ENCODE data around the gene HSPG2. TPM values are rescaled to one million over a fixed set of nuclear protein-coding genes. Genes with fewer than 3 reads are reported as not detected.

HSPG2 gene
- total and polyA plus RNA-seq, 2 of the 13 experiments (the other 11 are each of a cell fraction or from before 2014, with no cell fraction given): 9.1 to 13.1 TPM

DNA sequence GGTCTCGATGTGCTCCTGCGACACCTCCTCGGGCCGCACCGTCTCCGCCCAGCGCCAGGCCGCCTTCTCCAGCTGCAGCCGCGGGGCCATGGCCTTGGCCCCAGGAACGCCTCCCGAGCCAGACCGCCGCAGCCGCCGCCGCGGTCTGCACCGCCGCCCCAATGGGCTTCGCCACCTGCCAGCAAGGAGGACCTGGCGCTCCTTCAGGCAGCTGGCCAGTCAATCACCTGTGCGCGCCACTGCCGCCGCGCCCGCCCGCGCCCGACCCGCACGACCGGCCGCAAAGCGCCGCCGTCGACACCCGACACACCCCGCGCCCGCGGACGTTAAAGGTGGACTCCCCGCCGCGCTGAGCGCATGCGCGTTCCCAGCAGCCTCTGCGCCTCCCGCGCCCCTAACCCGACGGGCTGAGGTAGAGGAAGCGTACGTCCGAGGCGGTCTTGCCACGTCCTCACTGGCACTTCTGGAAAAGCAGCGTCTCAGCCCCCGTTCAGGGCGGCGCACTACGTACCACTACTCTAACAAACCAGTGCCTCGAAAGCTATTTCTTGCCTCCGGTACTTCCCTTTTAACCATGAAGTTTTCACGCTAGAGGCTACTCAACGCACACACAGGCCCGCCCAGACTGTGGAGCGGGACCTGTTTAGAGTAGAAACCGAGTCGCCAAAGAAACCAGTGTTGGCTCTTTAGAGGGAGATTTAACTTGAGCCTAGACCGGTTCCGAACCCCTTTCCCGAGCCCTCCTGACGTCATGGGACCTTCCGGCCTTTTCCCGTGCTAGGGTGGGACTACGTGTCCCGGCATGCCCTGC lies 154.0 kb downstream of the HSPG2 start, which contains the start of gene USP48 (continued):
- TF ChIP-seq ZNF562 (CRISPR knock-in tag; IDR thresholded peaks at IDR 0.05; ENCODE audit: borderline replicate concordance) (no peak), FOSL2 (CRISPR knock-in tag; IDR thresholded peaks at IDR 0.05) (no peak; the same call in 1 of the 2 replicates), MED13 (CRISPR knock-in tag; IDR thresholded peaks at IDR 0.05) (peak; percentile 35), CBX1 (IDR thresholded peaks at IDR 0.05; ENCODE audit: low read depth) (peak; percentile 20), NFE2L1 (CRISPR knock-in tag; IDR thresholded peaks at IDR 0.05; ENCODE audit: borderline replicate concordance) (no peak), ZNF724P (CRISPR knock-in tag; IDR thresholded peaks at IDR 0.05; ENCODE audit: borderline replicate concordance) (peak; percentile 45; the same call in 1 of the 2 replicates), HIVEP1 (CRISPR knock-in tag; IDR thresholded peaks at IDR 0.05) (peak; percentile 67; the same call in 1 of the 2 replicates), EHMT2 (IDR thresholded peaks at IDR 0.05; ENCODE audit: borderline replicate concordance, low read depth, low read length) (no peak), ONECUT2 (CRISPR knock-in tag; IDR thresholded peaks at IDR 0.05) (peak; percentile 11; the same call in 1 of the 2 replicates), ZMYM4 (CRISPR knock-in tag; IDR thresholded peaks at IDR 0.05) (no peak; the same call in none of the 2 replicates), ATRX (CRISPR knock-in tag; IDR thresholded peaks at IDR 0.05; ENCODE audit: borderline replicate concordance) (no peak; the same call in 1 of the 2 replicates), ZFP90 (CRISPR knock-in tag; IDR thresholded peaks at IDR 0.05; ENCODE audit: borderline replicate concordance) (peak; percentile 14; the same call in 1 of the 2 replicates), ZNF720 (CRISPR knock-in tag; IDR thresholded peaks at IDR 0.05) (no peak), MTF1 (CRISPR knock-in tag; IDR thresholded peaks at IDR 0.05) (0 out of 2 replicates have a peak, but pooled peaks have one; percentile 8)
- TF ChIP-seq, protein P1, sequence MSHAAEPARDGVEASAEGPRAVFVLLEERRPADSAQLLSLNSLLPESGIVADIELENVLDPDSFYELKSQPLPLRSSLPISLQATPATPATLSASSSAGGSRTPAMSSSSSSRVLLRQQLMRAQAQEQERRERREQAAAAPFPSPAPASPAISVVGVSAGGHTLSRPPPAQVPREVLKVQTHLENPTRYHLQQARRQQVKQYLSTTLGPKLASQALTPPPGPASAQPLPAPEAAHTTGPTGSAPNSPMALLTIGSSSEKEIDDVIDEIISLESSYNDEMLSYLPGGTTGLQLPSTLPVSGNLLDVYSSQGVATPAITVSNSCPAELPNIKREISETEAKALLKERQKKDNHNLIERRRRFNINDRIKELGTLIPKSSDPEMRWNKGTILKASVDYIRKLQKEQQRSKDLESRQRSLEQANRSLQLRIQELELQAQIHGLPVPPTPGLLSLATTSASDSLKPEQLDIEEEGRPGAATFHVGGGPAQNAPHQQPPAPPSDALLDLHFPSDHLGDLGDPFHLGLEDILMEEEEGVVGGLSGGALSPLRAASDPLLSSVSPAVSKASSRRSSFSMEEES (CRISPR knock-in tag; IDR thresholded peaks at IDR 0.05): peak; percentile 69; the same call in 1 of the 2 replicates
- TF ChIP-seq, protein P2, sequence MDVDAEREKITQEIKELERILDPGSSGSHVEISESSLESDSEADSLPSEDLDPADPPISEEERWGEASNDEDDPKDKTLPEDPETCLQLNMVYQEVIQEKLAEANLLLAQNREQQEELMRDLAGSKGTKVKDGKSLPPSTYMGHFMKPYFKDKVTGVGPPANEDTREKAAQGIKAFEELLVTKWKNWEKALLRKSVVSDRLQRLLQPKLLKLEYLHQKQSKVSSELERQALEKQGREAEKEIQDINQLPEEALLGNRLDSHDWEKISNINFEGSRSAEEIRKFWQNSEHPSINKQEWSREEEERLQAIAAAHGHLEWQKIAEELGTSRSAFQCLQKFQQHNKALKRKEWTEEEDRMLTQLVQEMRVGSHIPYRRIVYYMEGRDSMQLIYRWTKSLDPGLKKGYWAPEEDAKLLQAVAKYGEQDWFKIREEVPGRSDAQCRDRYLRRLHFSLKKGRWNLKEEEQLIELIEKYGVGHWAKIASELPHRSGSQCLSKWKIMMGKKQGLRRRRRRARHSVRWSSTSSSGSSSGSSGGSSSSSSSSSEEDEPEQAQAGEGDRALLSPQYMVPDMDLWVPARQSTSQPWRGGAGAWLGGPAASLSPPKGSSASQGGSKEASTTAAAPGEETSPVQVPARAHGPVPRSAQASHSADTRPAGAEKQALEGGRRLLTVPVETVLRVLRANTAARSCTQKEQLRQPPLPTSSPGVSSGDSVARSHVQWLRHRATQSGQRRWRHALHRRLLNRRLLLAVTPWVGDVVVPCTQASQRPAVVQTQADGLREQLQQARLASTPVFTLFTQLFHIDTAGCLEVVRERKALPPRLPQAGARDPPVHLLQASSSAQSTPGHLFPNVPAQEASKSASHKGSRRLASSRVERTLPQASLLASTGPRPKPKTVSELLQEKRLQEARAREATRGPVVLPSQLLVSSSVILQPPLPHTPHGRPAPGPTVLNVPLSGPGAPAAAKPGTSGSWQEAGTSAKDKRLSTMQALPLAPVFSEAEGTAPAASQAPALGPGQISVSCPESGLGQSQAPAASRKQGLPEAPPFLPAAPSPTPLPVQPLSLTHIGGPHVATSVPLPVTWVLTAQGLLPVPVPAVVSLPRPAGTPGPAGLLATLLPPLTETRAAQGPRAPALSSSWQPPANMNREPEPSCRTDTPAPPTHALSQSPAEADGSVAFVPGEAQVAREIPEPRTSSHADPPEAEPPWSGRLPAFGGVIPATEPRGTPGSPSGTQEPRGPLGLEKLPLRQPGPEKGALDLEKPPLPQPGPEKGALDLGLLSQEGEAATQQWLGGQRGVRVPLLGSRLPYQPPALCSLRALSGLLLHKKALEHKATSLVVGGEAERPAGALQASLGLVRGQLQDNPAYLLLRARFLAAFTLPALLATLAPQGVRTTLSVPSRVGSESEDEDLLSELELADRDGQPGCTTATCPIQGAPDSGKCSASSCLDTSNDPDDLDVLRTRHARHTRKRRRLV (CRISPR knock-in tag; IDR thresholded peaks at IDR 0.05): peak; percentile 91
- TF ChIP-seq, protein P3, sequence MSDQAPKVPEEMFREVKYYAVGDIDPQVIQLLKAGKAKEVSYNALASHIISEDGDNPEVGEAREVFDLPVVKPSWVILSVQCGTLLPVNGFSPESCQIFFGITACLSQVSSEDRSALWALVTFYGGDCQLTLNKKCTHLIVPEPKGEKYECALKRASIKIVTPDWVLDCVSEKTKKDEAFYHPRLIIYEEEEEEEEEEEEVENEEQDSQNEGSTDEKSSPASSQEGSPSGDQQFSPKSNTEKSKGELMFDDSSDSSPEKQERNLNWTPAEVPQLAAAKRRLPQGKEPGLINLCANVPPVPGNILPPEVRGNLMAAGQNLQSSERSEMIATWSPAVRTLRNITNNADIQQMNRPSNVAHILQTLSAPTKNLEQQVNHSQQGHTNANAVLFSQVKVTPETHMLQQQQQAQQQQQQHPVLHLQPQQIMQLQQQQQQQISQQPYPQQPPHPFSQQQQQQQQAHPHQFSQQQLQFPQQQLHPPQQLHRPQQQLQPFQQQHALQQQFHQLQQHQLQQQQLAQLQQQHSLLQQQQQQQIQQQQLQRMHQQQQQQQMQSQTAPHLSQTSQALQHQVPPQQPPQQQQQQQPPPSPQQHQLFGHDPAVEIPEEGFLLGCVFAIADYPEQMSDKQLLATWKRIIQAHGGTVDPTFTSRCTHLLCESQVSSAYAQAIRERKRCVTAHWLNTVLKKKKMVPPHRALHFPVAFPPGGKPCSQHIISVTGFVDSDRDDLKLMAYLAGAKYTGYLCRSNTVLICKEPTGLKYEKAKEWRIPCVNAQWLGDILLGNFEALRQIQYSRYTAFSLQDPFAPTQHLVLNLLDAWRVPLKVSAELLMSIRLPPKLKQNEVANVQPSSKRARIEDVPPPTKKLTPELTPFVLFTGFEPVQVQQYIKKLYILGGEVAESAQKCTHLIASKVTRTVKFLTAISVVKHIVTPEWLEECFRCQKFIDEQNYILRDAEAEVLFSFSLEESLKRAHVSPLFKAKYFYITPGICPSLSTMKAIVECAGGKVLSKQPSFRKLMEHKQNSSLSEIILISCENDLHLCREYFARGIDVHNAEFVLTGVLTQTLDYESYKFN (CRISPR knock-in tag; conservative IDR thresholded peaks at IDR 0.05): peak; percentile 53; the same call in 1 of the 2 replicates
- TF ChIP-seq, protein P4, sequence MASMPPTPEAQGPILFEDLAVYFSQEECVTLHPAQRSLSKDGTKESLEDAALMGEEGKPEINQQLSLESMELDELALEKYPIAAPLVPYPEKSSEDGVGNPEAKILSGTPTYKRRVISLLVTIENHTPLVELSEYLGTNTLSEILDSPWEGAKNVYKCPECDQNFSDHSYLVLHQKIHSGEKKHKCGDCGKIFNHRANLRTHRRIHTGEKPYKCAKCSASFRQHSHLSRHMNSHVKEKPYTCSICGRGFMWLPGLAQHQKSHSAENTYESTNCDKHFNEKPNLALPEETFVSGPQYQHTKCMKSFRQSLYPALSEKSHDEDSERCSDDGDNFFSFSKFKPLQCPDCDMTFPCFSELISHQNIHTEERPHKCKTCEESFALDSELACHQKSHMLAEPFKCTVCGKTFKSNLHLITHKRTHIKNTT (CRISPR knock-in tag; IDR thresholded peaks at IDR 0.05): 0 out of 2 replicates have a peak, but pooled peaks have one; percentile 90
